HG03135 (cell line): ENCODE results near the gene SERTM1.

Experiments
- ATAC-seq: cut with Tn5 transposase; IDR thresholded peaks from one replicate; pipeline ENCODE4 v1.9.1; 2021; ENCODE audit warnings: mild to moderate bottlenecking, moderate library complexity; ENCODE audit not compliant: unreplicated experiment

Gene SERTM1

DNA sequence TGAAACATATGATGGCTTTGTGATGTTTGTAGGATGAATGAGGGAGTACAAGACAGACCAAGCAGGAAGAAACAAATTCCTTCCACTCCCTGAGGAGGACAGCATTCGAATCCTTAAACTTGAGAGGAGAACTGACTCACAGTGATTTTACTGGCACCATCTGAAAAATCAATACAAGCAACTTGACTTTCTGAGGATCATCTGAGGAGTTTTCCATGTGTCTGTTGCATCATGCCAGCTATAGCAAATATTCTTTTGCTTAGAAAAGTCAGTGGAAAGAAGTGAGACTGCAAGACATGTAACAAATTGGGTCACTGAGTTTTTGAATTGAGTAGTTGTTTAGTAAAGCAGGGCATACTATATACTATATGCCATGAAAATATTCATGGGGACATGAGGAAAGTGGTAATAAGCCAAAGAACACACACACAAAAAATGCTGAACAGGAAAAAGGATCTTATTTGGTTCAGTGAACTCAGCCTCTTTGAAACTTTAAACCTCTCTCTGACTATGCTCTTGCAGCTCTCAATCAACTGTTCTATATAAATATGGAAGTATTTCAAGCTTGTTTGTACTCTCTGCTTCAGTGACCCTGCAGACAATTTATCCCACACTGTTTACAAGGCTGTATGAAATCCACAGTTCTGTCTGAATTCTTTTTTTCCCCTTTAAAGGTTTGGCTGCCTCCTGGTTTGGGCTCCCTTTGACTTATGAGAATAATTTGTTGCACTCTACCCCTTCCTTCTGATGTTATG lies 35.5 kb downstream of the SERTM1 start:
- ATAC-seq = no peak

DNA sequence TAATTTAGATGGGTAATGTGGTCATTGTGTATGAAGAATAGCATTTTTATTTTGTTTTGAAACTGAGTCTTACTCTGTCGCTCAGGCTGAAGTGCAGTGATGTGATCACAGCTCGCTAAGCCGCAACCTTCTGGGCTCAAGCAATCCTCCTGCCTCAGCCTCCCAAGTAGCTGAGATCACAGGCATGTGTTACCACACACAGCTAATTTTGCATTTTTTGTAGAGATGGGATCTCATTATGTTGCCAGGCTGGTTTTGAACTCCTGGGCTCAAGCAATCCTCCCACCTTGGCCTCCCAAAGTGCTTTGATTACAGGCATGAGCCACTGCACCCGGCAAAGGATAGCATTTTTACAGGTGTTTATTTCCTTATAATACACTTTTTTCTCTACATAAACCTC lies 36.6 kb downstream of the SERTM1 start:
- ATAC-seq = no peak

DNA sequence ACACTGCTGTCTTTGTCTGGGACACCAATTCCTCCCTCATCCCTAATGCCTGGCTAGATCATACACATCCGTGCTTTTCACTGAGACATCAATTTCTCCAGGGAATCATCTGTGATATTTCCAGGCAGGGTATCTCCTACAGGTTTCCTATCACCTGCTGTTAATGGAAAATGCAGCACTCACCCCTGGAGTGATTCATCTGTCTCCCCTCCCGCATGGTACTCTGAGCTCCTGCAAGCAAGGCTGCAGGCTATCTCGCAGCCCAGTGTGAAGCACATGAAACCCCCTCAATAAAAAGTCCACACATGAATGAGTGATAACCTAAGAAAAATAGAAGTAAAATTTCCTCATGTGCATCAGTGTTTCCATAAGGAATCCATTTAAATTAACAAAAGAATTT lies 38.5 kb downstream of the SERTM1 start:
- no peak for ATAC-seq

DNA sequence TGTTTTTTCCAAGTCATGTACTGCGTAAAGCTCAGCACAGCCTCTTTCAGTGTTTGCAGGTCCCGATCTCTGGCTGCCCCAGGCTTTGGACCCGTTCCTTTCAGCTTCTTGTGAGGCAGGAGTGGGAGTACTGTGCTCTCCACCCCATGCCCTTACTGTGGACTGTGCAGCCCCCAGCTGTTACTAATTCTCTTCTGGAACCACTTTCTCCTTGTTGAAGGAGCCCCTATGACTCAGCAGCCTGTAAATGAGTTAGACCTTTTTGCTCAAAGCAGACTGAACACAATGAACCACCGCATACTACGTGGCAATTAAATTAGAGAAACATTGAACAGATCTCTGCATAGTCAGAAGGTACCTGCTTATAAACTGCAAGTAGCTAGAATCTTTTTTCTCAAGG lies 39.0 kb downstream of the SERTM1 start:
- no peak for ATAC-seq

DNA sequence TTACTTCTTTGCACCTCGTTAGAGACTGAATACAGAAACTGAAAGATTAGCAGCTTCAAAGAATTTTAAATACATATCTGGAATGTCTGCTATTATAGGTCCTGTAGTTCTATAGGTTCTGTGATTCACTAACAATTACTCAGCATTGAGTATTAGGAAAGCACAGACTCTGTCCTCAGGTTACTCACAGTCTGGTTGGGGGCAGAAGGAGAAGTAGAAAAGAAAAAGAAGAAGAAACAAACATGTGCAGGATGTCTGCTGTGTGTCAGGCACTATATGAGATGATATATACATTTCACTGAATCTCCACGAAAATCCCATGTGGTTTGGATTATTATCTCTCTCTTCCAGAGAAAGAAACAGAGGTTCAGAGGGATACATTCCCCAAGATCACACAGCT lies 40.1 kb downstream of the SERTM1 start:
- ATAC-seq = no peak

DNA sequence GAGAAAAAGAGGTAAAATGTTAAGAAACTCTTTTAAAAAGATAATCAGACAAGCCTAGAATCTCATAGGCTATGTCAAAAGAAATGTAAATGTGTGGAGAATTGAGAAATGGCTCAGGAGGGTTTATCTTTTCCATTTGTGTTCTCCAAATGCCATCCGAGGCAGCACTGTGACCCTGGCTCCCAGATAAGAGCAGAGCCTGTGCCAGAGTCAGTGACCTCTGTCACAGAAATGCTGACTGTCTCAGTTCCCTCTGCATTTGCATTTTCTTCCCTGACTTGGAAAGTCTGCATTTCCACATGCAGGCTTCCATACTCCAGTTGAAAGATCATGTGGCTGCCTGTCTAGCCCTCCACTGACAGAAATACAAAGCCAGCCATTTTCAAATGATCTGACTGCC lies 42.0 kb downstream of the SERTM1 start:
- no peak for ATAC-seq

DNA sequence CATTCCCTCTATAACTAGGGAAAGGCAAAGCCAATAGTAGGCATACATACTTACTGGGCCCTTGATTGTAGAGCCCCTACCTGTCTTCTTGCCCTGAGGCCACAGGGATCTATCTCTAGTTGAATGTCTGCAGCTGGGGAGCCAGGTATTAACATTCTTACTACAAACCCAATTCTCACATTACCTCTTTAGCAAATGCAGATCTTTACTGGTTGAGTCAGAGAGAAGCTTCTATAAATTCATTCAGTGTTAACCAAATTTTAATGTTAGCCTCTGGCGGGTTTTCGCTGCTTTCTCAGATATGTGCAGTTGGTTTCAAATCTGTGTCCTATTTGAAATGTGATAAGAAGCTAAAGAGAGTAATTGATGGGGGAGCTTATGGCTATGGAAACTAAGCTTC lies 43.2 kb downstream of the SERTM1 start:
- ATAC-seq = no peak

DNA sequence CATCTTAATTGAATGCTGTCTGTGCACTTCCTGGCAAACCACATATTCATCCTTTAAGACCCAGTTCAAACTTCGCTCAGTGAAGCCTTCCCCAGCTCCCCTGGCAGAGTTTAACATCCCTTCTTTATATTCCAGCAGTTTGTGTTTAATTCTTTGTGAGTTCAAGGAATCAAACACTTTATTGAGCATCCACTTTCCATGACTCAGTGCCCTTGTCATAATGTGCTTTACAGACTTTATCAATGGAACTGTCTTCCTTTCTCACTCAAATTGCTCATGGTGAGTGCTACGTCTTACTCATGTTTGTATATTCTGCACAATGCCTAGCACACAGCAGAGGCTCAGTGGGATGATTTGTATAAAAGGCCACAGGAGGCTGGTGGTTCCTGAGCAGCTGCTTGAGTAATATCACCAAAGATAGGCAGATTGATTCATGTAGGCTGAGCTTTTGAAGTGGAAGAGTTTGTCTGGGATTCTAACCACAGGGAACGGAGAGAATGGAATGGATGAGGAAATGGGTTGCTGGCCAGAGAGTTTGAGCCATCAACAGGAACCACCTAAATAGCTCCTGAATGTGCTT lies 44.2 kb downstream of the SERTM1 start:
- no peak for ATAC-seq

DNA sequence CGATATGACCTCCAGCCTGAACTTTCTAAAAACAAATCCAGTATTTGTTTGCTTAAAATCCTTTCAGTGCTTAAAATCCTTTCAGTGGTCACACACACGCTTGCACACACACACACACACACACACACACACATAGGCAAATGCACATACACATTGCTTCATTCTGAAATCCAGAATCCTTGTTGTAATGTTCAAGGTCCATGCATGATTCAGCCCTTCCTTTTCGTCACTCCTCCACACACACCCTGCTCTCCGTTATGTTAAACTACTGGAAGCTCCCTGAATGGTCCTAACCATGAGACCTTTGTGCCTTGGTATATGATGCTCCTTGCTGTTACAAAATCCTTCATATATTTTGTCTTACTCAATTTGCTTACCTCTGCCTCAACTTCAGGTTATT lies 44.9 kb downstream of the SERTM1 start:
- no peak for ATAC-seq

DNA sequence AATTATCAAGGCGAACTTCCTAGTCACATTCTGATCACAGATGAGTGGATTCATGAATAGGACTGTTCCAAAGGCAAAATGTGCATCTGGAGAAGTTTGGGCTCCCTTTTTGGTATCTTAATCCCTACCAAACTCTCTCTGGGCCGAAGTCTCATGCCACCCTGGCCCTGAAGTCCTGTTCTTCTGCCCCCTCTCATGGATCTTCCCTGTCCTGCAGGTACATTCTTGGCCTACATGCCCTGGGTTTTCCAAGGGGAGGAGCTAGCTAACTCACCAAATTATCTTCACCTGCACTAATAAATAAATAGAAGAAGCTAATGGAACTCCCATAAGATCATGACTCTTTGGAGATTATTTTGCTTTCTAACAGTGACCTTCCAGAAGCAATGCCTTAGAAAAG lies 50.3 kb downstream of the SERTM1 start:
- ATAC-seq = no peak

DNA sequence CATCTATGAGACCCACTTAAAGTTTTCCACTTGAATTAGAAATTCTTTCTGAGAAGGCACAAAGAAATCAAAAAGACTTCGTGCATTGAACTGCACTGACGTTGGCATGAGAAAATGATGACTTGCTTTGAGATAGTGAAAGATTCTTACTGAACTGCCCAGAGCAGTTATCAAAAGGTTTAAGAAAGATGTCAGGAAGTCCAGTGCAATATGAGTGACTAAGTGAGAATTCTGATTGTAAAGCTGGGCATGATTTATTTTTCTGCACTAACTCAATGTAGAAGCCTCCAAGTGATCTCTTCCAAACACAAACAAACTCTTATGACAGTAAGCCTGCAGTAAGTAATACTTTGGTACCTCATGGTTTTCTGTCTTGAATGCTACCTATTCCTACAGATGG lies 52.1 kb downstream of the SERTM1 start:
- no peak for ATAC-seq

DNA sequence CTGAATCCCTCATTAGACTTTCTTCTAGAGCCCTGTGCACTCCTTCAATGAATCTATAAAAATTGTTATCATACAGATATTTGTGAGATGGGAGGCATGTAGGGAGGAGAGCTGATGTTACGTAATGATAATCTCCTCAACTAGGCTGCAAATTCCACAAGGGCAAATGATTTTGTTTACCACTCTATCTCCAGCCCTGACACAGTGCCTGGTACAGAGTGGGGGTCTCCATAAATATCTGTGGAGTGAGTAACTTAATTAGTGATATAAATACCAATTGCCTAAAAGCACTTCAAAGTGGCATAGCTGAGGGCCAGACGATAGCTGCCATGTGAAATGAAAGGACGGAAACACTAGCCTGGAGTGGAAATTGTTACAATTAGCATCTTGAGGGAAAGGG lies 54.2 kb downstream of the SERTM1 start:
- ATAC-seq = no peak

DNA sequence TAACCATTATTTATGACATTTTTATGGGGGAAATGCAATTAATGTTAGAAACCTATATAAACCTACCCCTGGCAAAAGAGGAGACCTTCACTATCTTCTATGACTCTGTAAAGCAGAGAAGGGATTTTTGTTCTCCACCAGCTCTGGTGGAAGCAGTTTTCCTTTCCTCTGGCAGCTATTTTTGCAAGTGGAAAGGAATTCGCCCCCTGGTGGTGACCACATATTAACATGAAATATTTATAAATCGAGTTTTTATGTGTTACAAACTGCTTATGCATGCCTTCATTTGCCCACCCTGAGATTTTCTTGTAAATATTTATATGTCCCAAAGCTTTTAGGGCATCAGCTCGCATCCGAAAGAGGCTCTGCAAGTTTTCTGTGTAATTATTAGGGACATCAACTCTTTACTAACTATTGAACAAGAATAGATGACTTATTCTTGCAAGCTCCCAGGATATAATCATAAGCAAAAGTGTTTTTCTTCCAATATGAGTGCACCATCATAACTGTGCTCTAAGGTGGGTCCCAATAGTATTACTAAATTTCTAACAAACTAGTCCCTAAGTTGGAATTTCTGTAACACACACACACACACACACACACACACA lies 62.4 kb downstream of the SERTM1 start:
- ATAC-seq = no peak

DNA sequence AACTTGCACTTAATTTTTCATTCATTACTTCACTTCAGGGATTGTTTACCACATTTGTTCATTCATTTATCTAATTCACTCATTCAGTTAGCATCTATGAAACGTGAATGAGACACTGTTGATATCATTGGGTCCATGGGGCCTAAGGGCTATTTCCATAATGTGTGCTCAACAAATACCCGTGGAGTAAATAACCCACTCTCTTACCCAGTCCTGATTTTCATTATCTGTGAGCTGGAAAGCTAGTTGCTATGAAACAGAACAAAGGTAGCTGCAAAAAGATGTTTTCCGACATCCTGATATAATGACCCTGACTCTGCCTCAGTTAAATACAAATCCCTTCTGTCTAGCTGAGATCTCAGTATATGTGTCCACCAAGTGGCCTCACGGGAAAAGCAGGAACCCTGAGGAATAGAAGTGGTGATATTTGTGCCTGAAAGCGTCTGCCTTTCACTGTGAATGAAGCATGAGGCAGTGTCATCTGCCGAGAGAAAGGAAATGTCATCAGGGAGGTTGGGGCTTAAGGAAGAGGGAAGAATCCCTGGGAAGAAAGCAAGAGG lies 63.8 kb downstream of the SERTM1 start:
- no peak for ATAC-seq

DNA sequence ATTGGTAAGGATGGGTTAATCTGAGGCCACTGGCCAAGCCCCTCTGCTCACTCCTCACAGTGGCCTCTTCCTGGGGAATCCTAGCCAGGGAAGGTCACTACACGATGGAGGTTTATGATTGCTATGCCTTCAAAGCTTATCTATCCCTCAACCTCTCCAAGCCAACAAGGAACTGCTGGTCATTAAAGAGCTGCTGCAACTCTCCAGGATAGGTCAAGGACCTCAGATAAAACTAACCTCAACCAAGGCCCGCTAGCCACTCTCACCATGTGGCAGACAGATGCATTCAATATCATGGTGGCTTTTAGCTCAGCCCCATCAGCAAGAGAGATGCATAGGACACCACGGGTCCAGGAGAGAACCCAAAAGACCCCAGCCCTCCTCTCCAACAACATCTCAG lies 71.6 kb downstream of the SERTM1 start:
- ATAC-seq = no peak

DNA sequence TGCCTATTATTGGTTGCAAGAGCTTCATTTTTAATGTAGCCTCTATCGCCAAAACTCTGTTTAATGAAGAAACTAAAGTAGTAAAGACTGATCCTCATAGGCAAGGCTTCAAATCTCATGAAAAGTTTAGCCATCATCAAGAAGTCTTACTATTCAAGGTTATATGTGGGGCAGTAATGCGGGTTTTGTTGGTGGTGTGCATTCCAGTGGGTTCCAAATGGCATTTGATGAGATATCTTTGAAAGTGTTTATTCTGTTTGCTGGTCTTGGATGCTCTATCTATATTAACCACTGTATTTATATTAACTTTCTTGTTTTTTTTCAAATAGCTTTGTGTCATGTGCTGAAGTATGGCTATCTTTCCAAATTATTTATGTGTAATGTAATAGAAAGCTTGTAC lies 72.2 kb downstream of the SERTM1 start:
- no peak for ATAC-seq
